ENCODE measurements around the gene SERPINB10.

The SERPINB10 gene

GRCh38 chr18:63951302-63951705, 43.5 kb downstream of the SERPINB10 start:
- DNase-seq = no peak

- DNase-seq = peak; percentile 0 to 32
Observed at GRCh38 chr18:63953811-63954210, 46.1 kb downstream of the SERPINB10 start.

- DNase-seq = peak in 1 of 2 experiments; percentile 12
Observed at GRCh38 chr18:63956755-63957154, 49.0 kb downstream of the SERPINB10 start.

- no peak for DNase-seq
Observed at GRCh38 chr18:63960891-63961290, 53.1 kb downstream of the SERPINB10 start.

GRCh38 chr18:63961435-63961980, 53.8 kb downstream of the SERPINB10 start:
- no peak for DNase-seq

- no peak for DNase-seq
Observed at GRCh38 chr18:63962137-63962536, 54.4 kb downstream of the SERPINB10 start.

GRCh38 chr18:63963615-63964256, 56.0 kb downstream of the SERPINB10 start:
- DNase-seq = peak; percentile 37 to 58

GRCh38 chr18:63964908-63965307, 57.1 kb downstream of the SERPINB10 start:
- DNase-seq = no peak

- DNase-seq = no peak
Observed at GRCh38 chr18:63965716-63966330, 58.1 kb downstream of the SERPINB10 start.

- DNase-seq = peak; percentile 90 to 92
Observed at GRCh38 chr18:63969942-63970808, 62.4 kb downstream of the SERPINB10 start, which contains the start of gene SERPINB8. TSS of gene SERPINB8 (plus strand) at chr18:63970081. CDS start at chr18:63978309, 8,228 bp downstream.

- DNase-seq = peak; percentile 50 to 58
Observed at GRCh38 chr18:63970809-63971205, 63.0 kb downstream of the SERPINB10 start.

GRCh38 chr18:63971320-63972001, 63.7 kb downstream of the SERPINB10 start:
- DNase-seq = no peak

- no peak for DNase-seq
Observed at GRCh38 chr18:63972002-63972376, 64.2 kb downstream of the SERPINB10 start.

- peak; percentile 4 to 9 for DNase-seq
Observed at GRCh38 chr18:63974991-63975390, 67.2 kb downstream of the SERPINB10 start.

- peak in 1 of 2 experiments; percentile 8 for DNase-seq
Observed at GRCh38 chr18:63975628-63976027, 67.9 kb downstream of the SERPINB10 start.

- DNase-seq = no peak
Observed at GRCh38 chr18:63977040-63977439, 69.3 kb downstream of the SERPINB10 start.

- DNase-seq = peak; percentile 4 to 55
Observed at GRCh38 chr18:63979409-63979920, 71.7 kb downstream of the SERPINB10 start.

- no peak for DNase-seq
Observed at GRCh38 chr18:63980027-63980426, 72.3 kb downstream of the SERPINB10 start.

- no peak for DNase-seq
Observed at GRCh38 chr18:63980896-63981460, 73.2 kb downstream of the SERPINB10 start.

- DNase-seq = no peak
Observed at GRCh38 chr18:63981719-63982118, 74.0 kb downstream of the SERPINB10 start.

GRCh38 chr18:63982361-63982760, 74.6 kb downstream of the SERPINB10 start:
- DNase-seq = no peak

All from NCI-H524 (cell line).